Measurements from ENCODE around the gene OPCML.

The OPCML gene

GRCh38 chr11:132712466-132712865, 819.8 kb downstream of the OPCML start:
- no peak for DNase-seq (ENCODE audit: low read depth in 1 of 2, low spot score in 1 of 2)

GRCh38 chr11:132704781-132705375, 827.4 kb downstream of the OPCML start:
- no peak for DNase-seq (ENCODE audit: low read depth in 1 of 2, low spot score in 1 of 2)

- DNase-seq (ENCODE audit: low read depth in 1 of 2, low spot score in 1 of 2) = no peak
These were observed 839.4 kb downstream of the OPCML start for GRCh38 chr11:132692891-132693290.

DNA sequence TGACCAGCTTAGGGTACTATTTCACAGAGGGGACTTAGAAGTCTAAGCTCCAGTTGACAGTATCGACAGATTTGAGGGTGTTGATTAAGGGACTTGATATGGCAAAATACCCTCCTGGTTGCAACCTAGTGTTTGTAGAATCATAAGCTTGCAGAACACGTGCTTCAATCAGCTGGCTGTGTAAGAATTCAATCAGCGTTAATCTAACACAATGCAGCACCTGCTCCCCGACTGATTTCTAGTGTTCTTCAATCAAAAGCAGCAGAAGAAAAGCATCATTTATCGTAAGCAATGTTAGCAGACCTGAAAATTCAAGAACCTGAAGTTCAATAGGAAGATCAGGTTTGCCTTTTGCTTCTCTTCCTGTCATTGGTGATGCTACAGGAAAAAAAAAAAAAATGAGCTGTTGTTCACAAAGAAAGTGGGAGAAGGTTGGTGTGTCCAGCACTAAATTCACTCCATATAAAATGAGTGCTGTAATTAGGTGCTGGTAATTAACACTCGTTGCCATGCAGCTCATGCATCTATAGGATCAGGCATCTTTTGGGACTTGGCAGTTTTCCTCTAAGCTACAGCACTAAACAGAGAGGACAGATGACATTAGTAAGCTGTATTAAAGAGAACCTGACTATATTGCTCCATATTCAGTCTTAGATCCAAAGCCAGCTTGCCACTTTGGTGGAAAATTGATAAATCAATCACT, 840.3 kb downstream of the OPCML start:
- no peak for DNase-seq (ENCODE audit: low read depth in 1 of 2, low spot score in 1 of 2)

- no peak for DNase-seq (ENCODE audit: low read depth in 1 of 2, low spot score in 1 of 2)
These were observed 845.4 kb downstream of the OPCML start for GRCh38 chr11:132686886-132687285.

DNA sequence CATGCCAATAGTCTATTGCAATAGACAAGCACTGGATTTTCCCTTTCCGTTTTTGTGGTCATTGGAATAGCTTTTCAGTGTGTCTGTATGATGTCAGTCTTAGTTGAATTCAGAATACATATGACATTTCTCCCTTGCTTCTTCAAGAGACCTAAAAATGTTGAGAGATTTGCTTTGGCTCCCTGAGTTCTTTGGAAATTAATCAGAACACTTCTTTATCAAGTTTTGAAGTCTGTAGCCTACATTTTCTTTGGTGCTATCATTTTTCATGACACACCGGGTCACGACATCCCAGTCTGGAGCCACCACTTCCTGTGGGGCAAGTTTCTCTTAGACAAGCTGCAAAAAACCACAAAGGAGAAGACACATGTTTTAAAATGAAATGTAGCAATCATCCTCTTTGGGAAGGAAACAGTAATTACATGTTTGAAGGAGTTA, 847.1 kb downstream of the OPCML start:
- no peak for DNase-seq (ENCODE audit: low read depth in 1 of 2, low spot score in 1 of 2)

- DNase-seq (ENCODE audit: low read depth in 1 of 2, low spot score in 1 of 2) = no peak
These were observed 848.7 kb downstream of the OPCML start for GRCh38 chr11:132683602-132684001.

DNA sequence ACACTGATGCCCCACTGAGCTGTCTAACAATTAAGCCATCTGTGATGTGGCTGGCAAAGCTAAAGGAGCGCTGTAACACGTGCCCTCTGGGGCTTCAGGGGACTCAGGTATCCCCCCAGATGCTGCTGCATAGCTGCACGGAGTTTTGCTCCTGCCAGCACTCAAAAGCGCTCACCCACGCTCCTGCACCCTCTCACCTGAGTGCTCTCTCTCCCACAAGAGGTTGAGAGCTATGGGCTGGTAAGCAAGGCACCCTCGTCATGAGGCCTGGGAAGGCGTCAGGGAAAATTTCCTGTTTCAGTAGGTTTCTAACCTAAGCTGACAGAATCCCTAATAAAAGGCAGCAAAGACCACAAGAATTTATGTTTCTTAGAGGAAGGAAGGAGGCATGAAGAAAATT, 850.3 kb downstream of the OPCML start:
- DNase-seq (ENCODE audit: low read depth in 1 of 2, low spot score in 1 of 2) = no peak

- no peak for DNase-seq (ENCODE audit: low read depth in 1 of 2, low spot score in 1 of 2)
These were observed 851.7 kb downstream of the OPCML start for GRCh38 chr11:132680584-132680983.

DNA sequence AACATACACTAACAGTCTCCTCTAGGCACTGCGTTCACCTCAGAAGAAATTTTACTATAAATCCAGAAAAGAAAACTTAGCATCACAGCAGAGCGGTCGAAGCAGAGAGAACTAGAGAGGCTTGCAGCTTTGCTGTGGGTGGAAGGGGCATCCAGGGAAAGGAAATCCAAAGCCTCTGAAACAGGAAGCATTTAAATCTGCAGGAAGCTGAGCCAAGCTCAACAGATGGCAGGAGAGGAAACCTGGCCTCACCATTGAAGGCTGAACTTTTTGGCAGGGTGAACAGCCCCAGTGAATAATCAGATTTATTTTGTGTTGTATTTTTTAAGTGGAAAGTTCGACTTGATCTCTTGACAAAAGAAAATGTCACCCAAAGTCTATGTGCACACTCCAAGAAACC, 858.1 kb downstream of the OPCML start:
- DNase-seq (ENCODE audit: low read depth in 1 of 2, low spot score in 1 of 2) = no peak

- DNase-seq (ENCODE audit: low read depth in 1 of 2, low spot score in 1 of 2) = no peak
These were observed 860.4 kb downstream of the OPCML start for GRCh38 chr11:132671851-132672370.

GRCh38 chr11:132670921-132671675, 861.2 kb downstream of the OPCML start:
- no peak for DNase-seq (ENCODE audit: low read depth in 1 of 2, low spot score in 1 of 2)

DNA sequence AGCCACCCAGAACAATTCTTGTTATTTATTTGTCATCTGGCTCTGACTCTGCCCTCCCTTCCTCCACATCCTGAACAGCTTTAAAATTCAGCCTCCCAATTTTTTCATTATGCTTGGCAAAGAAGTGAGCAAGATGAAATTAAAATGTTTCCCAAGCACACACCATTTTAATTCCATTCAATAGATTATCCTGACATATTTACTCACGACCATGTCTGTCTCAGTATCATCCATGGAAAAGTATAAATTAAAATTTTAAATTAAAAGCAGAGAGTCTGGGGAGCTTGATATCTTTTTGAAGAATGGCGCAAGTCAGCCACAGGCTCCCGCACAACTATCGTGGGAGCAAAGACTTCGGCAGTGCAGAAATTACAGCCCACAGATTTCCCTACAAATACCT, 862.4 kb downstream of the OPCML start:
- no peak for DNase-seq (ENCODE audit: low read depth in 1 of 2, low spot score in 1 of 2)

DNA sequence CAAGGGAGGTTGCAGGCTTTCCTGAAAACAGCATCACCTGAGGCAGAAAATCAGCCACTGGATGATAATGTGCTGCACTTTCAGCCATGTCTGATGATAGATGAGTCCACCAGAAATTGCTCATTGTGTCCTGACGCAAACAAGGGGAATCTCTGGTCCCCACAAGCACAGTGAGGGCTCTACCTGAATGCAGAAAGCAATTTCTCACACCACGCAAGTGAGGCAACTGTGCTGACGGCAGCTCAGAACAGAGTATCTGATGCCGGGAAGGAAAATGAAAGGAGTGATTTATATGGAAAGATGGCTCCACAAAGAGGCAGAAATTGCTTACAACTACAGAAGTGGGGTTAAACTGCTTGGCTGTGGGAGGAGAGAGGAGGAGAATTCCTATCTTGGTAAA, 867.1 kb downstream of the OPCML start:
- DNase-seq (ENCODE audit: low read depth in 1 of 2, low spot score in 1 of 2) = no peak

- no peak for DNase-seq (ENCODE audit: low read depth in 1 of 2, low spot score in 1 of 2)
These were observed 873.6 kb downstream of the OPCML start for GRCh38 chr11:132658696-132659095.

- DNase-seq (ENCODE audit: low read depth in 1 of 2, low spot score in 1 of 2) = no peak
These were observed 874.3 kb downstream of the OPCML start for GRCh38 chr11:132658004-132658403.

DNA sequence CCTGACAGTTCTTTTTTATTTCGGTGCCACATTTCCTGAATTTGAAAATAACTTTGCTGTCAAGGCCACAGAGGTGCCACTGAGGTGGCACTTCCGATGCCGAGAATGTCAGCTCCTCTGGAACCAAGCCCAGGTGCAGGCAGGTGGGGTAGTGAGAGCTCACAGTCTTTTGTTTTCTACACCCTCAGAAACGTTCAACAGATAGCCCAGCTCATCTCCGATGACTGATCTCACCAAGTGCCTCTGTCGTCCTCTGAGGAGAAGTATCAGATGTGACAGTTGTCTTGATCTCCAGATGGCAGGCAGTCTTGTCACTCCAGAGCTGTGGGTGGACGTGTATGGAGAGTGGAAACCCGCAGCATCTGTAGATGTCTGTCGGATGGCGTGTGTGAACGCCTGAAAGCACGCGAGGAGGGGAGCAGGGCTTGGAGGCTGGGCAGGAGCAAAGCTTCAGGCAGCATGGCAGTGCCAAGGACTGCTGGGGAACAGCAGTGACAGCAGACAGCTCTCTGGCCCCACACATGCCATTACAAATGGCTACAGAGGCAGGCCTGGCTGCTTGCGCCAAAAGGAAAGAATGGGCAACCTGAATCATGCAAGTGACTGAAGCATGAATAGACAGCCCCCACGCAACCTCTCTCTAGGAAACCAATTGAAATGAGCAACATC, 877.0 kb downstream of the OPCML start:
- no peak for DNase-seq (ENCODE audit: low read depth in 1 of 2, low spot score in 1 of 2)

GRCh38 chr11:132653237-132653636, 879.1 kb downstream of the OPCML start:
- DNase-seq (ENCODE audit: low read depth in 1 of 2, low spot score in 1 of 2) = no peak

DNA sequence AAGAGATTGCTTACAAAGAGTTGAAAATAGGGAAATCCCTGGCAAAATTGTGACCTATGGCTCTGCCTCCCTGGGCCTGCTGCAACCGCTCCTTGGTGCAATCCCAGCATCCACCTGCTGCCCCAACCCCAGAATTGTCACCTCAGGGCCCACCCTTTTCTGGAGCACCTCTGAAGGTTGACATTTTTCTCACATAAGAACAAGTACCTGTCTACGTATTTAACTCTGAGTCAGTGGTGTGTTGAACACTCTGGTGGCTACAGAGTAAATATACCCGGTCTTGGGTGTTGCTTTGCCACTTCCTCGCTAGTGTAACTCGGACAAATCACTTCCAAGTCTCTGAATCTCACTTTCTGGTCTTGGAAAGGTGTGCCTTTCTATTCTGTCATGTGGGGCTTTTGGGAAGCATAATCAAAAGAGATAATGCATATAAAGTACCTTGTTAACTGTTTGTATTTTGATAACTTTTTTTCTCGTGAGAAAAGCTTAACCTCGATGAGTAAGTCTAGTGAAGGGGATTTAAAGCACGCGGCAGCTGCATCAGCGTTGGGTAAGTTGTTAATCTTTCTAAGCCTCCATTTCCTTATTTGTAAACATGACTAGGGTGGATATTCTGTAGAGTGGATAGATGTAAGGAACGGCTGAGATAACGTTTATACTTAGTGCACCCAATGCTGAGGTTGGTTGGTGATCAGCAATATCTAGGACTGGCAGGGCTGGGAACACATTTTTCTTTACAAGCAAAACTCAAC, 881.2 kb downstream of the OPCML start:
- DNase-seq (ENCODE audit: low read depth in 1 of 2, low spot score in 1 of 2) = no peak

DNA sequence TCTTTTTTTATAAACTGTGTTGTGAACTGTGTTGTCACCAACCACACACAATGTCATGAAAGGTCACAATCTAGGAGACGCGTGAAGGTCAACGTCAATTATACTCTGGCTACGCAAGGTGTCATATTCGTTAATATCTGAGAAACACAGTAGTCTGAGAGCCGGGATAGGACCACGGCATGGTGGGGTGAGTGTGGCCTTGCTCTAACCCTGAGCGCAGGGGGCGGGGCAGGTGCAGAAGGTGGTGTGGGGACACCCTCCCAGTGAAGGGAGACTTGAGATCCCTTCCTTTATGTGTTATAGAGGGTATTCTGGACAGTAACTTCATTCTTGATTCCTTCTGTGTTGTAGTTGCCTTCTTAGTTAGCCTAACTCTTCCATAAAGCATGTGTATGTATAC, 883.0 kb downstream of the OPCML start:
- no peak for DNase-seq (ENCODE audit: low read depth in 1 of 2, low spot score in 1 of 2)

GRCh38 chr11:132648851-132649250, 883.5 kb downstream of the OPCML start:
- no peak for DNase-seq (ENCODE audit: low read depth in 1 of 2, low spot score in 1 of 2)
